Measurements from ENCODE around the gene FBXW11. TPM values are rescaled to one million over a fixed set of nuclear protein-coding genes. Genes with fewer than 3 reads are reported as not detected.

The FBXW11 gene
- total RNA-seq, 4 donors from 2014 or later, result 22.8 to 44.8 (median 40.3) TPM

GRCh38 chr5:171845040-171845630 lies 161.3 kb downstream of the FBXW11 start:
- H3K9me3 ChIP-seq, result no peaks in the 10 kb centered on the region
- WGBS, 2 donors (ENCODE audit: low coverage in 1 of 2), result 88 to 90% methylated on average over 1 to 11 of the region's 11 CpGs
- no peaks in the 10 kb centered on the region for H3K27me3 ChIP-seq
- in situ Hi-C loops (cut with MboI; ENCODE audit: low pct_ligation_motif_present in 1 of 4, low pct_unique_long_range_greater_than_20kb in 1 of 4, low sequenced_read_pairs in 3 of 4) (no loop called here), intact Hi-C loops (cut with DNase I; ENCODE audit: low total_unique reads) (no loop called here)
- H3K4me1 ChIP-seq, result peaks cover 0 to 2% (median 0%) of the 10 kb centered on the region in 4 donors
- no peak overlapping the region for H3K4me3 ChIP-seq
- no peak overlapping the region for H3K27ac ChIP-seq
- no peak for DNase-seq
- H3K36me3 ChIP-seq, result no peaks in the 10 kb centered on the region
- TF ChIP-seq POLR2A (IDR thresholded peaks at IDR 0.05) (no peak), EP300 (IDR thresholded peaks at IDR 0.05; ENCODE audit: low read depth) (no peak), CTCF (IDR thresholded peaks at IDR 0.05) (no peak), POLR2AphosphoS5 (IDR thresholded peaks at IDR 0.05) (no peak)

DNA sequence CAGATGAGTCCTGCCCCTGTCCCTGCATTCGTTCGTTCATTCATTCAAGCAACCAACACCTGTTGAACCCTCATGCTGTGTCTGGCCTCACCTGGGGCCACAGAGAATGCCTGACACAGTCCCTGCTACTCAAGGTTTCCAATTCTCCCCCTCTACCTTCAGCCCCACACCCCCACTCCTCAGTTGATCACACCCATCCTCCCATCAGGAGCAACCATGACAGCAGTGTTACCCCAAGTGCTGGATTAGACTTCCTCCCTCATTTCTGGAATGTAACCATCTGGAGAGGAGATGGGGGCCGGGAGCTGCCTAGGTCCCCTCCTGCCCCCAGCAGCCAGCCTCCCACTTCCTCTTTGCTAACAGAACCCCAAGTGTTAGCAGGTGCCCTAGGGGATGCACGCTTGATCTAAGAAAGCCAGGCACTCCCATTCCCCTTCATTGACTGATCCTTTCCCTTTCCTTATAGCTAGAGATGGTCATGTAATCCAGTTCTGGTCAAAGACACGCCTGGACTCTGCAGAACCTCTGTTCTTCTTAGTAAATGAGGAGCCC lies 163.6 kb downstream of the FBXW11 start:
- H3K9me3 ChIP-seq, result no peaks in the 10 kb centered on the region
- H3K4me1 ChIP-seq, result peaks cover 0 to 2% (median 0%) of the 10 kb centered on the region in 4 donors
- WGBS, 2 donors (ENCODE audit: low coverage in 1 of 2), result 75 to 88% methylated on average over 2 to 5 of the region's 5 CpGs
- TF ChIP-seq POLR2AphosphoS5 (IDR thresholded peaks at IDR 0.05) (no peak), POLR2A (IDR thresholded peaks at IDR 0.05) (no peak), EP300 (IDR thresholded peaks at IDR 0.05; ENCODE audit: low read depth) (no peak), CTCF (IDR thresholded peaks at IDR 0.05) (no peak)
- H3K4me3 ChIP-seq, result no peak overlapping the region
- H3K27me3 ChIP-seq, result no peaks in the 10 kb centered on the region
- intact Hi-C loops (cut with DNase I; ENCODE audit: low total_unique reads), result no loop called here
- in situ Hi-C loops (cut with MboI; ENCODE audit: low pct_ligation_motif_present in 1 of 4, low pct_unique_long_range_greater_than_20kb in 1 of 4, low sequenced_read_pairs in 3 of 4), result no loop called here
- no peaks in the 10 kb centered on the region for H3K36me3 ChIP-seq
- no peak for DNase-seq
- no peak overlapping the region for H3K27ac ChIP-seq

GRCh38 chr5:171841984-171842776 lies 164.3 kb downstream of the FBXW11 start:
- H3K36me3 ChIP-seq, result no peaks in the 10 kb centered on the region
- intact Hi-C loops (cut with DNase I; ENCODE audit: low total_unique reads) (no loop called here), in situ Hi-C loops (cut with MboI; ENCODE audit: low pct_ligation_motif_present in 1 of 4, low pct_unique_long_range_greater_than_20kb in 1 of 4, low sequenced_read_pairs in 3 of 4) (no loop called here)
- DNase-seq, result no peak
- H3K27ac ChIP-seq, result no peak overlapping the region
- no peaks in the 10 kb centered on the region for H3K27me3 ChIP-seq
- TF ChIP-seq POLR2AphosphoS5 (IDR thresholded peaks at IDR 0.05) (no peak), CTCF (IDR thresholded peaks at IDR 0.05) (no peak), POLR2A (IDR thresholded peaks at IDR 0.05) (no peak), EP300 (IDR thresholded peaks at IDR 0.05; ENCODE audit: low read depth) (no peak)
- no peaks in the 10 kb centered on the region for H3K9me3 ChIP-seq
- peaks cover 0 to 2% (median 0%) of the 10 kb centered on the region in 4 donors for H3K4me1 ChIP-seq
- WGBS, 2 donors (ENCODE audit: low coverage in 1 of 2), result 49 to 66% methylated on average over 7 to 24 of the region's 24 CpGs
- no peak overlapping the region for H3K4me3 ChIP-seq

- TF ChIP-seq CTCF (IDR thresholded peaks at IDR 0.05) (no peak), POLR2AphosphoS5 (IDR thresholded peaks at IDR 0.05) (no peak), POLR2A (IDR thresholded peaks at IDR 0.05) (no peak), EP300 (IDR thresholded peaks at IDR 0.05; ENCODE audit: low read depth) (no peak)
- Histone ChIP-seq H3K27me3 (no peaks in the 10 kb centered on the region), H3K4me3 (no peak overlapping the region), H3K36me3 (no peaks in the 10 kb centered on the region), H3K27ac (no peak overlapping the region), H3K9me3 (no peaks in the 10 kb centered on the region), H3K4me1 (peaks cover 0 to 2% (median 0%) of the 10 kb centered on the region in 4 donors)
- WGBS, 2 donors (ENCODE audit: low coverage in 1 of 2), result 80 to 84% methylated on average over 4 to 16 of the region's 16 CpGs
- intact Hi-C loops (cut with DNase I; ENCODE audit: low total_unique reads) (no loop called here), in situ Hi-C loops (cut with MboI; ENCODE audit: low pct_ligation_motif_present in 1 of 4, low pct_unique_long_range_greater_than_20kb in 1 of 4, low sequenced_read_pairs in 3 of 4) (no loop called here)
- DNase-seq, result no peak
Measured at GRCh38 chr5:171840711-171841522, 165.5 kb downstream of the FBXW11 start.

Measured in transverse colon (tissue), 4 donors.